Activated naive CD4-positive, alpha-beta T cell treated with anti-CD3 and anti-CD28 coated beads, Interleukin-2, amount 50 U/mL, for 16 hours (primary cell): Measurements from ENCODE around the gene TIMM22.

ENCODE experiments used
- DNase-seq: peaks from one replicate; pipeline ENCODE4 v3.0.0-alpha.2; 2020

TIMM22 gene

GRCh38 chr17:1024076-1024475, 27.1 kb downstream of the TIMM22 start:
- no peak for DNase-seq

- DNase-seq, result no peak
Observed at GRCh38 chr17:1025733-1026598, 29.0 kb downstream of the TIMM22 start.

GRCh38 chr17:1026599-1026975, 29.7 kb downstream of the TIMM22 start:
- no peak for DNase-seq

GRCh38 chr17:1027044-1027443, 30.1 kb downstream of the TIMM22 start:
- no peak for DNase-seq

DNA sequence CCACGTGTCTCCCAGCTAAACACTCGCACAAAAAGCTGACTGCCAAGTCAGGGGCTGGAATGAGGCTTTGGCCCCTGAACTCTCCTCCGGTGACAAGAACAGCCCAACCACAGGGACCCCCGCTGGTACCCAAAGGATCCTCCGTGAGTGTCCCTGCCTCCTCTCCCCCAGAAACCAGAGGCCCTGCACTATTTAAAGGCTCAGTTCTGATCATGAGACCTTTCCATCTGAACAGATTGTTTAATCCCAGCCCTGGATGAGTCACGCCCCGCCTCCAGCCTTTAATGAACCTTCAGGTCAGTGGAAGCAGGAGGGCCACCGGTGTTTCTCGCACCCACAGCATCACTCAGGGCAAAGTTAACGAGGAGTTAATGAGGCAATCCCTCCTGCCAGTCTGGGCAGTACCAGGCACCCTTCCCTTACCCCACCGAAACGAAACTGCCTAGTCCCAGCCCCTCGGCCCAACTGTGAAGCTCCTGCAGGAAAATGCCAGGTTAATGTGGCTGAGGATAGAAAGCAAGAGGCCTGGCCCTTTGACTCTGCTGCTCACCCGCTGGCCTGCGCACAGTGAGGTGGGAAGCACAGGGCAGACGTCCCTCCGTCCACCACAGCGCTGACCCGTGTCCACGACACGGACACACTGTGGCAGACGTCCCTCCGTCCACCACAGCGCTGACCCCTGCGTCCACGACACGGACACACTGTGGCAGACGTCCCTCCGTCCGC, 32.4 kb downstream of the TIMM22 start:
- DNase-seq, result no peak

GRCh38 chr17:1029922-1030644, 33.2 kb downstream of the TIMM22 start:
- no peak for DNase-seq

- no peak for DNase-seq
Observed at GRCh38 chr17:1030684-1031532, 34.0 kb downstream of the TIMM22 start.

DNA sequence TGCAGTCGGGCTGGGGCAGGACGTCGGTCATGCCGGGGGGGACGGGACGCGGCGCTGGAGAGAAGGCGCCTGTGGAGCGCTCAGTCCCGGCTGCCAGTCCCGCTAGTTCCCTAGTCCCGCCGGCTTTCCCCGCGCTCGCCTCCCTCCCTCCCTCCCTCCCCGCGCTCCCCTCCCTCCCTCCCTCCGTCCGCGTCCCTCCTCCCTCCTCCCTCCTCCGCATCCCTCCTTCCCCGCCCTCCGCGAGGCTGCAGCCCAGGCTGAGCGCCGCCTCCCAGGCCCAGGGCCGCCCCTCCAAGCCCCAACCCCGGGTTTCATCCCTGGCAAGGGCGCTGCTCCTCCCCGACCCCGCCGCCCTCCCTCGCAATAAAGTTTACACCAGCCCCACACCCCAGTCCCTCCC, 34.8 kb downstream of the TIMM22 start:
- DNase-seq, result no peak

- no peak for DNase-seq
Observed at GRCh38 chr17:1032391-1032790, 35.5 kb downstream of the TIMM22 start.

DNA sequence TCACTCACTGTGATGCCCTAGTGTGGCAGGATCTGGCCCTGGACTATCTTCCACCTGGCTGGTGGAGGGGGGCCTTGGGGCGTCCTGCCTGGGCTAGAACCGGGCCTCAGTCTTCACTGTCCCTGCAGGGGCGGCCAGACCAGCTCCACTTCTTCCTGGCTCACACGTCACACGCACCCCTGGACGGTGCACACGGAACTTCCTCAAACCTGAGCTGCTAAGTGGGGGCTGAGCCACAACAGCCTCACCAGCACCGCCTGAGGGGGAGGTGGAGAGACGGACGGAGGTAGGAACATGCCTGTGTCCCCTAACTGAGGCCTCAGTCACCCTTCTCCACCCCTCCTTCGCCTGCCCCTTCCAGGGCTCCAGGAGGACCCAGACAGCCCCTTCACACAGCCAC, 36.6 kb downstream of the TIMM22 start:
- no peak for DNase-seq

GRCh38 chr17:1034652-1035210, 37.8 kb downstream of the TIMM22 start:
- no peak for DNase-seq

DNA sequence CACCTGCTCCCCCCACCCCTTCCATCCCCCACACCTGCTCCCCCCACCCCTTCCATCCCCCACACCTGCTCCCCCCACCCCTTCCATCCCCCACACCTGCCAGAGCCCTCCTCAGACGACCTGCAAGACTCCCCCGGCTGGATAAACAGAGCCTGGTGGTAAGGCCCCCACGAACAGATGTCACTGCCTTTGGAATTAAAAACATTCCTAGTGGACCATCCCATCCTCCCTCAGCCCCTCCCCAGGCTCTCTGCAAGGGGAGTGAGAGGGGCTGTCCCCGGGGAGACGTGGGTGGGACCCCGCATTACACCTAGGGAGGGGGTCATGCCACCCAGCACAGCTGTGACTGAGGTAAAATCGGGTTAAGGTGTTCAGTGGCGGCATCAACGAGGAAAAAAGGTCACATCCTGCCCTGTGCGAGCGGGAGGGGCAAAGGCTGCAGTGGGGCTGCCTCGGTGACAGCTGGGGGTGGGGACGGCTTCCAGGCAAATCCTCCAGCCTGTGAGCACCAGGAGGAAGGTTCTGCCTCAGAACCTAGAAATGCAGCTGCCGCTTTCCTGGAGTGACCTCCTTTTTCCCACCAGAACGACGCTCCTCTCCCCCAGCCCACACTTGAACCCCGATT, 38.7 kb downstream of the TIMM22 start:
- no peak for DNase-seq

- no peak for DNase-seq
Observed at GRCh38 chr17:1036171-1036844, 39.4 kb downstream of the TIMM22 start.

GRCh38 chr17:1036845-1037237, 39.9 kb downstream of the TIMM22 start:
- DNase-seq, result no peak

GRCh38 chr17:1037238-1037879, 40.4 kb downstream of the TIMM22 start:
- DNase-seq, result no peak

GRCh38 chr17:1038459-1039122, 41.7 kb downstream of the TIMM22 start:
- DNase-seq, result no peak

DNA sequence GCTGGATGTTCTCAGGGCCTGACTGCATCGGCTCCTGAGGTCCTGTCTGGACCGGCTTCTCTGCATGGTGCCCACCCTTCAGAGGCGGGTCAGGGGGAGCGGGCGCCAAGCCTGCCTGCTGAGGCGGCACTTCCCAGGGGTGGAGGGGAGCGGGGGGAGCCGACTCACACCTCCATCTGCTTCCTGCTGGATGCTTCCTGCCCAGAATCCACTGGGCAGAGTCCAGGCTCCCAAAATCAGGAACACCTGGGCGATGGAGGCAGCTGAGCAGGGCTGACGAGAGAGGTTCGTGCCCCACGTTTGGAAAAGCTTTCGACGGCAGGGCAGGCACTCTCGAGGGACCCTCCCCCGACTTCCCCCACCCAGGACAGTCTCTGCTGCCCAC, 42.2 kb downstream of the TIMM22 start:
- no peak for DNase-seq

DNA sequence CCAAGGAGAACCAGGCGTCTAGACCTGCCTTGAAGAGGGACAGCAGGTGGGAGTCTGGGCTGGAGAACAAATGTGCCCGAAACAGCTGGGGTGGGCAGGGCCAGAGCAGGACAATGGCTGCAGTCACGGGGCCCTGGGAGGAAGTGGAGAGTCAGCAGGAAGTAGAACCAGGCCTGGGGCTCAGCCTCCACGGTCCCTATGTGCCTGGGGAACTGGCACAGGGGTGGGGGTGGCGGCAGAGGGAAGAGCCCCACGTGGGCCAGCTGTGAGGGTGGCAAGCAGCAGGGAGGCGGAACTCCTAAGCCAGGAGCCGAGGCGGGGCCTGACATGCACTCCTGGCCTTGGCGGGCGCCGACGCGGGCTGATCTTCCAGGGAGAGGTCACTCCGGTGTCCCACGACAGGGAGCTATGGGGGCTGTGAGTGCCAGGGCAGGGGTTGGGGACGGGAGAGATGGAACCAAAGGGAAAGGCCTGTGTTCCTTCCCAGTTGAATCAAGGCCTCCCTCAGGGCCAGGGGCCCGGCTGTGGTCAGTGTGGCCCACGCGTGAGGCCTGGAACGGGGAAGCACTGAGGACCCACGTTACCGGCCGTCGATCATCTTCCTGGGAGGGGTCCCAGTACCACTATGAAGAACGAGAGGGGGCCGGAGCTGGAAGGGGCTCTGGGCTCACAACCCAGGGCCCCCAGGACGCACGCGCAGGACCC, 42.7 kb downstream of the TIMM22 start:
- no peak for DNase-seq

DNA sequence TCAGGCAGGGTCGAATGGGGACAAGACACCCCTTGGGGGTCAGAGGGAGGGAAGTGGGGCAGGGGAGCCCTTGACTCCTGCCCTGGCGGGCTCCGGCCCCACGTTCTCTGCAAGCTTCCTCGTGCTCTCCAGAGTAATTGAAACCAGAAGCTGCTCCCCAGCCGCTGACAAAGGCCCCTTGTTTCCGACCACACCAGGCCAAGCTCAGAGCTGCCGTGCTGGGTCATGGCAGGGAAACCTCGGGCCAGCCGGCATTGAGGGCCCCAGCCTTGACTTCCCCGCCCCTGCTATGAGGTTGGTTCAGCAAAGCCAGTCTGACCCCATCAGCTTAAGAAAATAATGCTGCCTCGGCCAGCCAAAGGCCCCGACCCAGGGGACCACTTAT, 43.3 kb downstream of the TIMM22 start:
- DNase-seq, result no peak

DNA sequence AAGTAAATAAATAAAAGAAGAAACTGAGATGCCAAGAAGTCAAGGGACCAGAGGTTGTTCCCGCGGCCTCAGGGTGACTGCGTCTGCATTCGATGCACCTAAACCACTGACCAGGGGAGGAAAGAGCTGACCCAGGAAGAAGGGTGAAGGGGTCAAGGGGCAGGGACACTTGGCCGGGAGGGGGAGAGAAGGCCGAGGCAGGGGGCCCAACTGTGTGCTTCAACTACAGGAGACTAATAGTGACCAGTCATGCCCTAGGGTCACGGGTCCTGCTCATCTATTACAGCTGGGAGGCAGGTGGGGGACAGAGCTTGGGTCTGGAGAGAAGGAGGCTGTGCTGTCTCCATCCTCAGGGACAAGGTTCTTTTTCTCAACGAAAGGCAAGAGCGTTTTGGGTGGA, 44.8 kb downstream of the TIMM22 start:
- no peak for DNase-seq
